Measurements from ENCODE around the gene EYA2. TPM values are rescaled to one million over a fixed set of nuclear protein-coding genes. Genes with fewer than 3 reads are reported as not detected.
A peak's percentile ranks its signal among the peaks of the same experiment; 100 is the strongest.

EYA2 gene
- total RNA-seq, 1 donor from 2014 or later, result 8.1 TPM

DNA sequence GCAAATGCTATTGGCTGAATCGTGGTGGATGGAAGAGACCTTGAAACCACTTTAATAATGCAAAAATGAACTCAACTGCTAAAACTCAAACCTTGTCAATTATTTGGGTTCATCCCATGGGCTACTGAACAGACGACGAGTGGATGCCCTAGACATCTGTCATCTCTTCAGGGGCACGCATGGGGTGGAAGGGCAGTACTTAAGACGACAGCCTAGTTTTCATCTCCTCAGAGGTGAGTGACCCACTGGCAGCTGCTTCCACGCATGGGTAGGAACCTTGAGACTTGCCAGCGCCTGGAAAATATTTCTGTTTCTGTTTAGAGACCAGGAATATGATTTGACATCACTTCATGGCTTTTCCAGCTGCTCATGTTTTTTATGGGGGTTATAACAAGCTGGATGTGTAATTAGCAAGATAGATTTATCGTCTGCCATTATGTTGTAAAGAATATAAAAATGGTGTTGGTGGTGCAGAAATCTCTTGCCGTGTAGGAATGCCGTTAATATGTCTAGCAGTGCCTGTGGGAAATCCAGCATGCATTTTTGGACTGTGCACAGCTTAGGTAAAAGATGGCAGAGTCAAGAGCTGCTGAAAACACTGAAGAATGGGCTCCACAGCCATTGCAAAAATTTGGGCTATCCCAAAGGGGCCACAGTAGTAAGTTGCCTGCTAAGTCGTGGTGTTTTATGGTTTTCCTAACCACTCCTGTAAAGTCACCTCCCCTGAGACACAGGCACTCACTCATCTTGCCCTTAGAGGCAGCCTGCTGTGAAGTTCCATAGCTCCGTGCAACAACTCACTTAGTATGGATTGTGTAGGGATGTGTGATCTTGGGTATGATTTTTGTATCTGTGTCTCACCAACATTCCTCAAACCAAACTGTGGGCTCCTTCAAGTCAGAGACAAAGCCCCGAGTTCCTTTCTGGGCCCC lies 203.3 kb downstream of the EYA2 start:
- no peak overlapping the region for H3K27ac Mint-ChIP-seq
- DNase-seq (ENCODE audit: extremely low spot score, unreplicated experiment), result no peak
- TF ChIP-seq, protein P1, sequence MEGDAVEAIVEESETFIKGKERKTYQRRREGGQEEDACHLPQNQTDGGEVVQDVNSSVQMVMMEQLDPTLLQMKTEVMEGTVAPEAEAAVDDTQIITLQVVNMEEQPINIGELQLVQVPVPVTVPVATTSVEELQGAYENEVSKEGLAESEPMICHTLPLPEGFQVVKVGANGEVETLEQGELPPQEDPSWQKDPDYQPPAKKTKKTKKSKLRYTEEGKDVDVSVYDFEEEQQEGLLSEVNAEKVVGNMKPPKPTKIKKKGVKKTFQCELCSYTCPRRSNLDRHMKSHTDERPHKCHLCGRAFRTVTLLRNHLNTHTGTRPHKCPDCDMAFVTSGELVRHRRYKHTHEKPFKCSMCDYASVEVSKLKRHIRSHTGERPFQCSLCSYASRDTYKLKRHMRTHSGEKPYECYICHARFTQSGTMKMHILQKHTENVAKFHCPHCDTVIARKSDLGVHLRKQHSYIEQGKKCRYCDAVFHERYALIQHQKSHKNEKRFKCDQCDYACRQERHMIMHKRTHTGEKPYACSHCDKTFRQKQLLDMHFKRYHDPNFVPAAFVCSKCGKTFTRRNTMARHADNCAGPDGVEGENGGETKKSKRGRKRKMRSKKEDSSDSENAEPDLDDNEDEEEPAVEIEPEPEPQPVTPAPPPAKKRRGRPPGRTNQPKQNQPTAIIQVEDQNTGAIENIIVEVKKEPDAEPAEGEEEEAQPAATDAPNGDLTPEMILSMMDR (conservative IDR thresholded peaks at IDR 0.05), result no peak
- no peaks in the 10 kb centered on the region for H3K27me3 Mint-ChIP-seq
- H3K4me1 Mint-ChIP-seq (ENCODE audit: unreplicated experiment), result no peaks in the 10 kb centered on the region
- no peak overlapping the region for H3K4me3 Mint-ChIP-seq
- H3K9me3 Mint-ChIP-seq, result peaks cover 22% of the 10 kb centered on the region
- H3K36me3 Mint-ChIP-seq, result peaks cover 6% of the 10 kb centered on the region

GRCh38 chr20:47099093-47099492 lies 204.4 kb downstream of the EYA2 start:
- H3K4me3 Mint-ChIP-seq, result no peak overlapping the region
- H3K4me1 Mint-ChIP-seq (ENCODE audit: unreplicated experiment), result no peaks in the 10 kb centered on the region
- no peak for DNase-seq (ENCODE audit: extremely low spot score, unreplicated experiment)
- TF ChIP-seq, protein P1 (conservative IDR thresholded peaks at IDR 0.05), result no peak
- H3K27me3 Mint-ChIP-seq, result no peaks in the 10 kb centered on the region
- peaks cover 22% of the 10 kb centered on the region for H3K9me3 Mint-ChIP-seq
- H3K27ac Mint-ChIP-seq, result no peak overlapping the region
- H3K36me3 Mint-ChIP-seq, result peaks cover 6% of the 10 kb centered on the region

DNA sequence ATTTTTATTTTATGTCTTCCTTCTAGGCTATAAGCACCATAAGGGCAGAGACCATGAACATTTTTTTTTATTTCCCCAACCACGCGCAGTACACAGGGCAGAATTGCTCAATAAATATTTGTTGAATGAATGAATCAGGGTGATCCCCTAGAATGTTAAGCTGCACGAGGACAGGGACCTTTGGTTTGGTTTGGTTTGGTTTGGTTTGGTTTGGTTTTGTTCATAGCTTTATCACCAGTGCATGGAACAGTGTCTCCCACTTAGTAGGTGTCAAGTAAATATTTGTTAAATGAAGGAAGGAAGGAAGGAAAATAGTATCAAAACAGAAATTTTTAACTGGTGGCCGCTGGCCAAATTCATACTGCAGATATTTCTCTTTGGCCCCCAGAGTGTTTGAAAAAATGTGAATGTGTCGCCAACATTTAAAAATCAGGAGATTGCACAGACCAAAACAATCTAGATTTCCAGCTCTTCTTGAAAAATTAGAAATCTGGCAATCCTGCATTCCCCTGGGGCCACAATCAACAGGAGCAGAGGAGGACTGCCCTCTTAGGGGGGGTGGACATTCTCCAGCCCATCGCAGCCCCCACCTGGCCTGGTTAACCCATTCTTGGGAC lies 205.3 kb downstream of the EYA2 start:
- Mint-ChIP-seq H3K27ac (no peak overlapping the region), H3K4me1 (ENCODE audit: unreplicated experiment) (no peaks in the 10 kb centered on the region), H3K9me3 (peaks cover 22% of the 10 kb centered on the region), H3K27me3 (no peaks in the 10 kb centered on the region), H3K4me3 (no peak overlapping the region), H3K36me3 (peaks cover 3% of the 10 kb centered on the region)
- no peak for DNase-seq (ENCODE audit: extremely low spot score, unreplicated experiment)
- TF ChIP-seq, protein P1 (conservative IDR thresholded peaks at IDR 0.05), result no peak

DNA sequence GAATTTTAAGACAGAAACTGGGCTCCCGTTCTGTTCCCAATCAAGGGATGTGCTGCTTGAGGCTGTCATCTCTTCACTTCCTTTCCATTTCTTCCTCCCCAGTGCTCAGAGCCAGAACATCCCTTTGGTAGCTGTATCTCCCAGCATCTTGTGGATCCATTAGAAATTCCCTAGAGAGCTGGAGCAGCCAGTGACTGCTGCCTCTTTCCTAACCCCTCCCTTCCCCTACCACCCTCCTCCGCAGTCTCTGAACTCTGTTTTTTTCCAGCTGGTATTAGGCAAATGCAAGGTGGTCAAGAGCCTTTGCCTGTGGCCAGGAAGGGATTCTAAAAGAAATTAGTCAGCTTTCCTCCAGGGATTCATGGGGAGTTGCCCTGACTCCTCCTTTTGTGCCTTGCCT lies 208.0 kb downstream of the EYA2 start:
- Mint-ChIP-seq H3K36me3 (peaks cover 3% of the 10 kb centered on the region), H3K27ac (no peak overlapping the region), H3K4me1 (ENCODE audit: unreplicated experiment) (no peaks in the 10 kb centered on the region), H3K9me3 (no peaks in the 10 kb centered on the region), H3K4me3 (no peak overlapping the region), H3K27me3 (no peaks in the 10 kb centered on the region)
- TF ChIP-seq, protein P1 (conservative IDR thresholded peaks at IDR 0.05), result no peak
- DNase-seq (ENCODE audit: extremely low spot score, unreplicated experiment), result no peak

GRCh38 chr20:47106786-47107185 lies 212.1 kb downstream of the EYA2 start:
- peak overlapping the region; percentile 41 for H3K27ac Mint-ChIP-seq
- no peaks in the 10 kb centered on the region for H3K27me3 Mint-ChIP-seq
- H3K9me3 Mint-ChIP-seq, result no peaks in the 10 kb centered on the region
- no peaks in the 10 kb centered on the region for H3K4me1 Mint-ChIP-seq (ENCODE audit: unreplicated experiment)
- no peak for DNase-seq (ENCODE audit: extremely low spot score, unreplicated experiment)
- no peak overlapping the region for H3K4me3 Mint-ChIP-seq
- peaks cover 3% of the 10 kb centered on the region for H3K36me3 Mint-ChIP-seq
- TF ChIP-seq, protein P1 (conservative IDR thresholded peaks at IDR 0.05), result no peak

Data from type B pancreatic cell (in vitro differentiated cells).